Pons (tissue), 1 donor: ENCODE measurements around the gene ZMYND8.
"Not testable (repeated sequence)": the region's sequence is repeated elsewhere in the genome, so short reads cannot be mapped to it uniquely, and the experiment has no call there.

Source experiments
- DNase-seq: peaks from one replicate; pipeline ENCODE4 v3.0.0-alpha.2; 2016; ENCODE audit warnings: low spot score

ZMYND8 gene

GRCh38 chr20:47225458-47225857 lies 131.0 kb downstream of the ZMYND8 start:
- DNase-seq = no peak

GRCh38 chr20:47224857-47225256 lies 131.6 kb downstream of the ZMYND8 start:
- no peak for DNase-seq

GRCh38 chr20:47224300-47224791 lies 132.2 kb downstream of the ZMYND8 start:
- no peak for DNase-seq

GRCh38 chr20:47223896-47224295 lies 132.6 kb downstream of the ZMYND8 start:
- DNase-seq = no peak

- DNase-seq = no peak
These were observed 133.9 kb downstream of the ZMYND8 start for GRCh38 chr20:47222468-47223119.

- DNase-seq = no peak
These were observed 135.4 kb downstream of the ZMYND8 start for GRCh38 chr20:47221036-47221625.

- no peak for DNase-seq
These were observed 136.3 kb downstream of the ZMYND8 start for GRCh38 chr20:47220161-47220582.

GRCh38 chr20:47217482-47218446 lies 138.7 kb downstream of the ZMYND8 start:
- DNase-seq = no peak

GRCh38 chr20:47216819-47217410 lies 139.6 kb downstream of the ZMYND8 start:
- no peak for DNase-seq

GRCh38 chr20:47215653-47216397 lies 140.7 kb downstream of the ZMYND8 start:
- no peak for DNase-seq

- DNase-seq = no peak
These were observed 142.5 kb downstream of the ZMYND8 start for GRCh38 chr20:47213966-47214365.

- no peak for DNase-seq
These were observed 143.8 kb downstream of the ZMYND8 start for GRCh38 chr20:47212606-47213207.

- no peak for DNase-seq
These were observed 145.5 kb downstream of the ZMYND8 start for GRCh38 chr20:47211036-47211435.

GRCh38 chr20:47210470-47210869 lies 146.0 kb downstream of the ZMYND8 start:
- DNase-seq = no peak

GRCh38 chr20:47209982-47210381 lies 146.5 kb downstream of the ZMYND8 start:
- DNase-seq = no peak

- DNase-seq = no peak
These were observed 147.8 kb downstream of the ZMYND8 start for GRCh38 chr20:47208534-47209174.

- DNase-seq = no peak
These were observed 149.4 kb downstream of the ZMYND8 start for GRCh38 chr20:47206962-47207641.

- not testable (repeated sequence) for DNase-seq
These were observed 149.9 kb downstream of the ZMYND8 start for GRCh38 chr20:47206552-47206951.

- DNase-seq = peak; percentile 17
These were observed 150.8 kb downstream of the ZMYND8 start for GRCh38 chr20:47205577-47206123.

- DNase-seq = not testable (repeated sequence)
These were observed 151.7 kb downstream of the ZMYND8 start for GRCh38 chr20:47204850-47205122.
